ENCODE measurements around the gene TMPRSS7.

TMPRSS7 gene

GRCh38 chr3:112128843-112129727 lies 94.5 kb downstream of the TMPRSS7 start:
- DNase-seq (ENCODE audit: low read depth in 3 of 3), result peak in 1 of 3 experiments; percentile 27

GRCh38 chr3:112129925-112130637 lies 95.5 kb downstream of the TMPRSS7 start:
- DNase-seq (ENCODE audit: low read depth in 3 of 3), result no peak

GRCh38 chr3:112130638-112130993 lies 96.1 kb downstream of the TMPRSS7 start:
- DNase-seq (ENCODE audit: low read depth in 3 of 3), result no peak

Measured in stimulated activated CD4-positive, alpha-beta T cell treated with anti-CD3 and anti-CD28 coated beads, TNF-alpha, amount 100 ng/mL, for 24 hours (primary cell).